ENCODE measurements around the gene FEM1A. TPM values are rescaled to one million over a fixed set of nuclear protein-coding genes. Genes with fewer than 3 reads are reported as not detected.
"Not testable (repeated sequence)": the region's sequence is repeated elsewhere in the genome, so short reads cannot be mapped to it uniquely, and the experiment has no call there.

The FEM1A gene, protein sequence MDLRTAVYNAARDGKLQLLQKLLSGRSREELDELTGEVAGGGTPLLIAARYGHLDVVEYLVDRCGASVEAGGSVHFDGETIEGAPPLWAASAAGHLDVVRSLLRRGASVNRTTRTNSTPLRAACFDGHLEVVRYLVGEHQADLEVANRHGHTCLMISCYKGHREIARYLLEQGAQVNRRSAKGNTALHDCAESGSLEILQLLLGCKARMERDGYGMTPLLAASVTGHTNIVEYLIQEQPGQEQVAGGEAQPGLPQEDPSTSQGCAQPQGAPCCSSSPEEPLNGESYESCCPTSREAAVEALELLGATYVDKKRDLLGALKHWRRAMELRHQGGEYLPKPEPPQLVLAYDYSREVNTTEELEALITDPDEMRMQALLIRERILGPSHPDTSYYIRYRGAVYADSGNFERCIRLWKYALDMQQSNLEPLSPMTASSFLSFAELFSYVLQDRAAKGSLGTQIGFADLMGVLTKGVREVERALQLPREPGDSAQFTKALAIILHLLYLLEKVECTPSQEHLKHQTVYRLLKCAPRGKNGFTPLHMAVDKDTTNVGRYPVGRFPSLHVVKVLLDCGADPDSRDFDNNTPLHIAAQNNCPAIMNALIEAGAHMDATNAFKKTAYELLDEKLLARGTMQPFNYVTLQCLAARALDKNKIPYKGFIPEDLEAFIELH
- total RNA-seq: 10 to 100 TPM in 1 of 2 donors, 1 to 10 TPM in 1; 9.3 to 11.4 TPM

DNA sequence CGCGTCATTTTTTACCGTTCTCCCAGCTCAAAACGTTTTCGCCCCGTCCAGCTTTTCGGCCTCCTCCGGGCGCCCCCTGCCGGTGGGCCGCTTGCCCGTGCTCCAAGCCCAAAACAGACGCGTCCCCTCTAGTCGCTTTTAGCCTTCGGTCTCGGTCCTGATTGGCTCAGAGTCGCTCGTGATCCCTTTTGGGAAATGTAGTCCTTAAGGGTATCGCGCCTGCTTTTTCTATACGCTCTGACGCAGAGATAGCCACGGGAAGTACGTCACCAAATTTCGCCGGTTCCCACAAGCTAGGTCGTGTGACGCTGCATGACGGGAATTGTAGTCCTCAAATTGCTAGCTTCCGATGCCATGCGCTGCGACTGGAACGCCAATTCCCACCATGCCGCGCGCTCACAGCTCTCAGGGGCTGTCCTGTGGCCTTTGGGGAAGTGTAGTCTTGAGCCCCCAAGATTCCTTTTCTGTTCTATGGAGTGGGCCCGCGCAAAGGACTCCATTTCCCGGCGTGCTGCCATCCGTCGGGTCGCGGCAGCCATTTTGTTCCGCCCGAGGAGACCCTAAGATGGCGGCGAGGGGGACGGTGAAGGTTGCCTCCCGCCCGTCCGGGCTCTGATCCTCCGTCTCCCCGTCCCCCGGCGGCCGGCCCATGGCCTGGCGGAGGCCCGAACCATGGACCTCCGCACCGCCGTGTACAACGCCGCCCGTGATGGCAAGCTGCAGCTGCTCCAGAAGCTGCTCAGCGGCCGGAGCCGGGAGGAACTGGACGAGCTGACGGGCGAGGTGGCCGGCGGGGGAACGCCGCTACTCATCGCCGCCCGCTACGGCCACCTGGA, at the start of gene FEM1A:
FEM1A (plus strand) TSS at position 552 of the 836 bp plus-strand sequence; CDS start at position 673, 121 bp downstream.
- DNase-seq (ENCODE audit: low spot score in 2 of 2): peak; percentile 99
- ATAC-seq: peak; percentile 91 to 95
- peaks cover 5 to 21% of the 10 kb centered on the region in 2 donors for H3K36me3 Mint-ChIP-seq
- peak within 1 kb of the TSS; percentile 87 to 95 for H3K27ac Mint-ChIP-seq
- H3K9me3 Mint-ChIP-seq: no peaks in the 10 kb centered on the region

DNA sequence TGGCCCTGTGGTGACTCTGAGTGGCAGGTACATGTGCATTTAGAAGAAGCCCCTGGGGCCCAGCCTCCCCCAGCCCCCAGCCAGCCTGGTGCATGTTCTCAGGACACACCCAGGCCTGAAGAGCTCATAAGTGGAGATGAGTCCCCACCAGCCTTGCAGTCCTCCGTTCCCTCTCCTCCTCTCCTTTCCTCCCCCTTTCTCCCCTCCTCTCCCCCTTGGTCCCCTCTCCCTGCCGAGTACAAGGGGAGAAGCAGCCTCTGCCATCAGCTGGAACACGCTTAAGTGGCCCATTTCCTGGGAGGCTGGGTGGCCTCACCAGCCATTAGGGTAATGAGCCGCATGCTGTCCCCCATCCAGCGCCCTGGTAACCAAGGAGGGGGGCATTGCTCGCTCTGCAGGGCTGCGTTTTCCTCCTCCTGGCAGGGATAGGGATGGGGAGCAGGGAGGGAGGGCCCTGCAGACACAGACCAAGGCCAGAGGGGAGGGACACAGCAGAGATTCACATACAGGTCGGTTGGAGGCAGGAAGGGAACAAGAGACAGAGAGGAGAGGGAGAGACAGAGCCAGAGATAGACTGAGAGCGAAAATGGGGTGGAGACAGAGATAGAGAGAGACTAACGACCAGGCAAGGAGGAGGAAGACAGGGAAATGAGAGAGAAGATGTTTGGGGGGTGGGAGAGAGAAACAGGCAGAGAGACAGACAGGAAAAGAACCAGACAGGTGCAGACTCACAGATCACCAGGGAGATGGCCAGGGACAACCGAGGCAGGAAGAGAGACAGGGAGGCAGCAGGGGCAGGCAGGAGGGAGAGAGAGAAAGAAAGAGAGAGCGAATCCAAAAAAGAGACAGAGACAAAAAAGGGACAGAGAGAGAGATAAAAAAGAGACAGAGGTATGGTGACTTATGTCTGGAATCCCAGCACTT, 48.5 kb upstream of the FEM1A start:
- Mint-ChIP-seq H3K36me3 (no peaks in the 10 kb centered on the region), H3K9me3 (no peaks in the 10 kb centered on the region), H3K27ac (no peak overlapping the region)
- DNase-seq (ENCODE audit: low spot score in 2 of 2): no peak
- ATAC-seq: no peak

DNA sequence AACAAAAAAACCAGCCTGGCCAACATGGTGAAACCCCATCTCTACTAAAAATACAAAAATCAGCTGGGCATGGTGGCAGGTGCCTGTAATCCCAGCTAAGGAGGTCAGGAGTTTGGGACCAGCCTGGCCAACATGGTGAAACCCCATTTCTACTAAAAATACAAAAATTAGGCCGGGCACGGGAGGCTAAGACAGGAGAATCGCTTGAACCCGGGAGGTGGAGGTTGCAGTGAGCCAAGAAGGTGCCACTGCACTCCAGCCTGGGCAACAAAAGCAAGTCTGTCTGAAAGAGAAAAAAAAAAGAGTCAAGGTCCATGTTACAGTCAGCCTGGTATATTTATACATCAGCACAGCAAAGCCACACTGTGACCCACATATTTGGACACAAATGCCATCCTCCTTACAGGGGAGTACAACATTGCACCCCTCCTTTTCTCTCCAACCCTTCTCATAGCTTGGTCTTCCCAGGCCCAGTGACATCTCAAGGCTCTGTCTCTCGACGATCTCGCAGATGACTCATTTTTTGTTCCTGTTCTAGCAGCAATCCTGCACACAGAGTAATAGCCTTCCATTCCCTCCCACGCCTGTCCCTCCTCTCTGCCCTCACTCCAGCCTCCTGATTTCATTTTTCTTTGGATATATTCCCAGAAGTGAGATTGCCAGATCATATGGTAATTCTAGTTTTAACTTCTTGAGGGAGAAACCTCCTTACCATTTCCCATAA, 46.9 kb upstream of the FEM1A start:
- peaks cover 0 to 6% of the 10 kb centered on the region in 2 donors for H3K36me3 Mint-ChIP-seq
- H3K27ac Mint-ChIP-seq: no peak overlapping the region
- no peak for ATAC-seq
- no peaks in the 10 kb centered on the region for H3K9me3 Mint-ChIP-seq
- no peak for DNase-seq (ENCODE audit: low spot score in 2 of 2)

DNA sequence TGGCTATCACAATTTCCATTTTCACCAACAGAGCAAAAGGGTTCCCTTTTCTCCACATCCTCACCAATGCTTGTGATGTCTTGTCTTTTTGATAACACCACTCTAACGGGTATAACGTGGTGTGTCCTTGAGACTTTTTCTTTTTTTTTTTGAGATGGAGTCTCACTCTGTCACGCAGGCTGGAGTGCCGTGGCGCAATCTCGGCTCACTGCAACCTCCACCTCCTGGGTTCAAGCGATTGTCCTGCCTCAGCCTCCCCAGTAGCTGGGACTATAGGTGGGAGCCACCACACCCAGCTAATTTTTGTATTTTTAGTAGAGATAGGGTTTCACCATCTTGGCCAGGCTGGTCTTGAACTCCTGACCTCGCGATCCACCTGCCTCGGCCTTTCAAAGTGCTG, 46.4 kb upstream of the FEM1A start:
- not testable (repeated sequence) for DNase-seq (ENCODE audit: low spot score in 2 of 2); ATAC-seq; H3K36me3 Mint-ChIP-seq; H3K27ac Mint-ChIP-seq; H3K9me3 Mint-ChIP-seq

DNA sequence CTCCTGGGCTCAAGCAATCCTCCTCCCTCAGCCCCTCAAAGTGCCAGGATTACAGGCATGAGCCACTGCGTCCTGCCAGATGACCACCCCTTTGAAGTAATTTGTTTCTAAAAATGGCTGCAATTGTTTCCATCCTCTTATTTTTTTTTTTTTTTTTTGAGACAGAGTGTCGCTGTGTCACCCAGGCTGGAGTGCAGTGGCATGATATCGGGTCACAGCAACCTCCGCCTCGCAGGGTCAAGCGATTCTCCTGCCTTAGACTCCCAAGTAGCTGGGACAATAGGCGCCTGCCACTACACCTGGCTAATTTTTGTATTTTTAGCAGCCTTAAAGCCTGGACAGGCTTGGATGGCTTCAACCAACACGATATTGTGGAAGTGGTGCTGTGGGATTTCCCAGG, 45.5 kb upstream of the FEM1A start:
- Mint-ChIP-seq H3K9me3 (no peaks in the 10 kb centered on the region), H3K36me3 (peaks cover 0 to 6% of the 10 kb centered on the region in 2 donors)
- no peak for ATAC-seq

DNA sequence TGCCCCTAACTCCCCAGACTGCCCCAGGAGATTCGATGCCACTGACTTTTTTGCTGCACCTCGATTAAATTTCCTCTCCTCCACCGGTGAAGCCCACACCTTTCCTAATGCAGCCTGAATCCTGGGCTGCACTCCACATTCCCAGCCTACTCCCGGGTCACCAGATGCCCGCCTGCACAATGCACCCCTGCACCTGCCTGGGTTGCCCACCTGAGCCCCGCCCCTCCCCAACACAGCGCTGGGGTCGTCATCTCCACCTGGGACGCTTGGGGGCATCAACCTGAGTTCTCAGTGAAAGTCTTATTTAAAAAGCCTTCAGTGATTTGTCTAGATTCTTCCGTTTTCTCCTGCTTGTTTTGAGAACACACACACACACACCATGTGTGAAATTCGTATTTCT, 43.3 kb upstream of the FEM1A start:
- DNase-seq (ENCODE audit: low spot score in 2 of 2): no peak
- peaks cover 0 to 6% of the 10 kb centered on the region in 2 donors for H3K36me3 Mint-ChIP-seq
- H3K9me3 Mint-ChIP-seq: no peaks in the 10 kb centered on the region
- peak overlapping the region in 1 of 2 donors; percentile 20 for H3K27ac Mint-ChIP-seq
- no peak for ATAC-seq

More for the DNA sequence above, 45.5 kb upstream of the FEM1A start:
- no peak overlapping the region for H3K27ac Mint-ChIP-seq
- DNase-seq (ENCODE audit: low spot score in 2 of 2): no peak

DNA sequence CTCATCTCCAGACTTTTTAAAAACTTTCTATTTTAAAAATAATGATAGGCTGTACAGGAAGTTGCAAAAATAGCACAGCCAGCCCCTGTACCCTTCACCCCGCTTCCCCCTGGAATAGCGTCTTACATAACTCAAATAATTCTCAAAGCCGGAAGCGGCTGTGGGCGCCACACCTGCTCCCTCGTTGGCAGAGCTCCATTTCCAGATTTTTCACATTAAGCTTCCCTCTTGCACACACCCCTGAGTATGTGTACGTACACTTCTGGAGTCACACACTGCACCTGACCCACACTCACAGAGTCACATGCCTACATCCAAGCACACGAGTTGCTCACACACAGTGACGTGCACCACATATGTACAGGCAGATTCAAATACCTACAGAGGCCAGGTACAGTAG, 42.9 kb upstream of the FEM1A start:
- no peaks in the 10 kb centered on the region for H3K9me3 Mint-ChIP-seq
- ATAC-seq (no peak), DNase-seq (ENCODE audit: low spot score in 2 of 2) (no peak)
- H3K27ac Mint-ChIP-seq: no peak overlapping the region
- H3K36me3 Mint-ChIP-seq: peaks cover 0 to 6% of the 10 kb centered on the region in 2 donors

DNA sequence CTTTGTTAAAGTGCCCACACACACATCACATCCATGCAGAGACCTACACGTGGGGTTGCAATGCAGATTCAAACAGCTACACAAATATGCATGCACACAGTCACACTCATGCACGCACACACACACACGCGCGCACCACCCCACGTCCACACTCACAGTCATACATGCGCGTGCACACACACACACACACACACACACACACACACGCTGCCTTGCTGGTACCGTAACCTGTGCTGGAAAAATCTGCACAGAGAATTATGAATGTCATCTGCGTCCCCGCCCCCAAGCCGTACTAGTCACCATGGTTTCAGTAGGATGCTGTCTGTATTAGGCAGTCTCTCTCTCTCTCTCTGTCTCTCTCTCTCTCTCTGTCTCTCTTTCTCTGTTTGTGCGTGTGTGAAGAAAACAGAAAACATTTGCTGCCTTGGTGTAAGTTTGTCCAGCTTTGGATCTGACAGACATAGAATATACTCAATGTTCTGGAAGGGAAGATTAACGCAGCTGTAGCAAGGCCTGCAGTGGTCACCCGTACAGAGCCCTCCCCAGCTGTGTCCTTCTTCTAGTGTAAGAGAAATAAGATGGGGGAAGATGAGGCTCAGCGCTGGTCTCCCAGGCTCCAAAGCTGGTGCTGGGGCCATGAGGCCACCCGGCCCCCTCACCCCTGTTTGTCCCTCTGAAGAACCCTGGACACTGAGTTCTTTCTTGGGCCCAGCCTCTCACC, 41.5 kb upstream of the FEM1A start:
- no peak for DNase-seq (ENCODE audit: low spot score in 2 of 2)
- no peak for ATAC-seq
- H3K36me3 Mint-ChIP-seq: peaks cover 0 to 6% of the 10 kb centered on the region in 2 donors
- H3K9me3 Mint-ChIP-seq: no peaks in the 10 kb centered on the region
- no peak overlapping the region for H3K27ac Mint-ChIP-seq

DNA sequence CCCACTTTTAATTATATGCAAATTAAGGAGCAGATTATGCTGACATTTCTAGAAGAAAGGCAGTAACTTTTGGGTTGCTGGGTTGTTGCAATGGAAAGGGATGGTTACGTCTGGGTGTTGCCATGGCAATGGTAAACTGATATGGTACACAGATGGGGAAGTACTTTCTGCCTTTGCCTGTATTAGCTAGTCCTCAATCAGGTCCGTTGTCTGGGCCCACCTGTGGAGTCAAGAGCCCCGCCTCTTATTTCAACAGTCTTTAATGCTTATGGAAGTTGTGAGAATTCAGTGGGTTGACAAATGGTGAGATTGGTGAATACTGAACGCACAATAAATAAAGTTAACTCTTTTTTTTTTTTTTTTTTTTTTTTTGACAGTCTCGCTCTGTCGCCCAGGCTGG, 37.3 kb upstream of the FEM1A start:
- Mint-ChIP-seq H3K9me3 (no peaks in the 10 kb centered on the region), H3K36me3 (no peaks in the 10 kb centered on the region), H3K27ac (no peak overlapping the region)
- DNase-seq (ENCODE audit: low spot score in 2 of 2): no peak
- ATAC-seq: no peak

DNA sequence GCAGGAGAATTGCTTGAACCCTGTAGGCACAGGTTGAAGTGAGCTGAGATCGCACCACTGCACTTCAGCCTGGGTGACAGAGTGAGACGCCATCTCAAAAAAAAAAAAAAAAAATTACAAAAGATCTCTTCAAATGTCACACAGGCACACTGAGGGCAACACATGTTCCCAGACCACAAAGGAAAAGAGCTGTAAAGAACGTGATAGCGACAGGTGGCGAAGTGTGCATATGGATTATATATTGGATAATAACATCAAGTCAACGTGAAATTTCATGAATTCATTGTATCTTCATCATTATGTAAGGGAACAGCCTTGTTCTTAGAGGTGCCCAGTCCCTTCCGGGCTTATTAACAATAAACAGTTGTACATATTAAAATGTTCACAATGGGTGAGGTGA, 36.1 kb upstream of the FEM1A start:
- no peak for DNase-seq (ENCODE audit: low spot score in 2 of 2)
- no peaks in the 10 kb centered on the region for H3K36me3 Mint-ChIP-seq
- ATAC-seq: no peak
- H3K9me3 Mint-ChIP-seq: no peaks in the 10 kb centered on the region
- no peak overlapping the region for H3K27ac Mint-ChIP-seq

DNA sequence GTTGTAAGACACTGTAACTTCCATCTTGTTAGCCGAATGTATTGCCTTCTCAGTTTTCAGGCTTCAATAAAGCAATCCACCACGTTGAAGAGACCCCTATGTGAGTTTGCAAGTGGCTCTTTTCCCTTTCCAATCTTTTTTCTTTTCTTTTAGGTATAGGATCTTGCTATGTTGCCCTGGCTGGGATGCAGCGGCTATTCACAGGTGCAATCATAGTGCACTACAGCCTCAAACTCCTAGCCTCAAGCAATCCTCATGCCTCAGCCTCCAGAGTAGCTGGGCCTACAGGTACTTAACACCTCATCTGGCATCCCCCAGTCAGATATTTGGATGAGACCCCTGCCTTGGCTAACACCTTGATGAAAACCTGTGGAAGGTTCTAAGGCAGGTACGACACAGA, 33.5 kb upstream of the FEM1A start:
- H3K27ac Mint-ChIP-seq: no peak overlapping the region
- H3K36me3 Mint-ChIP-seq: no peaks in the 10 kb centered on the region
- H3K9me3 Mint-ChIP-seq: no peaks in the 10 kb centered on the region
- DNase-seq (ENCODE audit: low spot score in 2 of 2) (no peak), ATAC-seq (no peak)

DNA sequence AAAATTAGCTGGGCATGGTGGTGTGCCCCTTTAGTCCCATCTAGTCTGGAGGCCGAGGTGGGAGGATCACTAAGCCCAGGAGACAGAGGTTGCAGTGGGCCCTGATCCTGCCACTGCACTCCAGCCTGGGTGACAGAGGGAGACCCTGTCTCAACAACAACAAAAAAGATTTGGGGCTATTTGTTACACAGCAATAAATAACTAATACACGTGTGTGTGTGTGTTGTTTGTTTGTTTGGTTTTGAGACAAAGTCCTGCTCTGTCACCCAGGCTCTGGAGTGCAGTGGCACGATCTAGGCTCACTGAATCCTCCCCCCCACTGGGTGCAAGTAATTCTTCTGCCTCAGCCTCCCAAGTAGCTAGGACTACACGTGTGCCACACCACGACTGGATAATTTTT, 32.9 kb upstream of the FEM1A start:
- Mint-ChIP-seq H3K36me3 (no peaks in the 10 kb centered on the region), H3K9me3 (no peaks in the 10 kb centered on the region), H3K27ac (no peak overlapping the region)
- no peak for ATAC-seq
- DNase-seq (ENCODE audit: low spot score in 2 of 2): no peak

DNA sequence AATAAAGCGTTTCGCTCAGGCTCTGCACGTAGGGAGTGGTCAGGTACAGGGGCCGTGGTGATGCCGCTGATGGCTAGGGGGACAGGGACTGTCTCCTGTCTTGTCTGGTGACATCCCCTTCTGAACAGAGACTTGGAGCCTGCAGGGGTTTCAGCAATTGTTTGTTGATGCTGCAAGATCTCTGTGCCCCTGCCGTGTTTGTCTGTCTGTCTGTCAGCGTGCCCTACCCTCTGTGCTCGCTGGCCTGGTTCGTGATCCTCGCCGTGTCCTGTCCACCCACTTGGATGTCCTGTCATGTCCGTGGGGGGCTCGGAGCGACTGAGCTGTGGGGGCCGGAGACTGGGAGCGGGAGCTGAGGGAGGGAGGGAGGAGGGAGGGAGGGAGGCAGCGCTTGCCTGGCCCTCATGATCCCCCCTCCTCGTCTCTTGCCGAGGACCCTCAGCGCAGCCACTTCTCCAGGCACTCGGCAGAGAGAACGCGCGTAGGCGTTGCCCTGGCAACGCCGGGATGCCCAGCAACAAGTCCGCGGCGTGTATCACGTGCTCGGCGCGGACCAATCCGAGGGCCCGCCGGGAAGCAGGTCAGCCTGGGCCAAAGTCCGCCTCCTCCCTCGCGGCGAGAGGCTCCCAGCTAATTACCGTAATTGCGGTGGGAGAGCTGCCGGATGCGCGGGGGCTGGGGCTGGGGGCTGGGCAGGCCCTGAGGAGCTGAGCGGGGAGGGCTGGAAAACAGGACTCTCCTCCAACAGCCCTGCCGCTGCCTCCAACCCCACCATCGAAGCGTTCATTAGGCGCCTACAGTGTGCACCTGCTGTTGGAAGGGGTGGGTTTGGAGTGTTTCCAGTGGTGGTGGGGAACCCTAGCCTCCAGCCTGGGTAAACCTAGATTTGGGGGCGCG, 31.9 kb upstream of the FEM1A start:
- ATAC-seq: peak; percentile 92 to 95
- no peaks in the 10 kb centered on the region for H3K9me3 Mint-ChIP-seq
- no peaks in the 10 kb centered on the region for H3K36me3 Mint-ChIP-seq
- H3K27ac Mint-ChIP-seq: no peak overlapping the region
- peak; percentile 63 to 76 for DNase-seq (ENCODE audit: low spot score in 2 of 2)

DNA sequence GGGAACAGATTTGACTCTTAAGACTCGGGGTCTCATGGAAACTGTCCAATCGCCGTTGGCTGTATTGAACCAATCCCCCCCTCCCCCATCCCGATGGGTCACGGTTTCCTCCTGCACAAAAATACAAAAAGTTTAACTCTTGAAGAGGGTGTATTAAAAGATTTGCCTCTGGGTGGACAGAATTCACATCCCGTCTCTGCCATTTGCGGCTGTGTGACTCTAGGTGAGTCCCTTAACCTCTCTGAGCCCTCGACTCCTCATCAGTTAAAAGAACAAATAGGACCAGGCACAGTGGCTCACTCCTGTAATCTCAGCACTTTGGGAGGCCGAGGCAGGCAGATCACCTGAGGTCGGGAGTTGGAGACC, 31.3 kb upstream of the FEM1A start:
- no peaks in the 10 kb centered on the region for H3K36me3 Mint-ChIP-seq
- ATAC-seq (no peak), DNase-seq (ENCODE audit: low spot score in 2 of 2) (no peak)
- H3K27ac Mint-ChIP-seq: no peak overlapping the region
- no peaks in the 10 kb centered on the region for H3K9me3 Mint-ChIP-seq

Measured in activated naive CD4-positive, alpha-beta T cell treated with anti-CD3 and anti-CD28 coated beads, Interleukin-2, amount 50 U/mL, for 72 hours (primary cell).